NCI-H510A (cell line): ENCODE measurements around the gene CALN1.

Experiments
- DNase-seq: peaks from one replicate; lab custom pipeline; 2025; lab: John Stamatoyannopoulos, UW

Gene CALN1

DNA sequence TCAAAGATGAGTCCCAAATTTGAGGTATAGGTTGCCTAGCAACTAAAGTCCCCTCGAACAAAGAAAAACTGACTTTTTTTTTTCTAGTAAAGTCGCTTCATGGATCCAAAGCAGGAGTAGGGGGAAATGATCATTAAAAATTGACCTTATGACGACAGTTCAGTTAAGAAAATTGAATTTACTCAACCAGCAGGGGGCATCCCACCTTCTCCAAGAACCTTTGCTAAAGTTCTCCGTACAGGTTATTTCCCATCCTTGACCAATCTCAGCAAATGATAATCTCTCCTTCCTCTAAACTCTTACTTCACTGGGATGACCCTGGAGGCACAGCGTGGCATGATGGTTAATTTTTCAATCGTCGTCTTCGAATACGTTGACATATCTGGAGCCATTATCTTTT is 228.3 kb downstream of the CALN1 start:
- no peak for DNase-seq

DNA sequence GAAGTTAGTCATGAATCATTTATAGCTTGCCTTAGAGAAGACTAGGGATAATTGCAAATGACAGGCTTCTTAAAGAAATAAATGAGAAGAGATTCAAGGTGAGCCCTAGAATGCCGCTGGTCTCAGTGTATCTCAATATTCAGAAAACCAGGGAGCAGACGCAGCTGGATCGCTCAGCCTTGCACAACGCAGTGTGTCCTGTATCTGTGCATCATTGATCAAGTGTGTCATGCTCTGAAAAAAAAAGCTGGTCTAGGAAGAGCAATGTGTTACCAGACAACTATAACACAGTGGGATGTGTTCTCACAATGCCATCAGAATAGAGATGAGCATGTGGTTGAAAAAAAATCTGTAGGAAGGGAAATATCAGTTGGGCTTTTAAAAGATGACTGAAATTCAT is 230.1 kb downstream of the CALN1 start:
- no peak for DNase-seq

DNA sequence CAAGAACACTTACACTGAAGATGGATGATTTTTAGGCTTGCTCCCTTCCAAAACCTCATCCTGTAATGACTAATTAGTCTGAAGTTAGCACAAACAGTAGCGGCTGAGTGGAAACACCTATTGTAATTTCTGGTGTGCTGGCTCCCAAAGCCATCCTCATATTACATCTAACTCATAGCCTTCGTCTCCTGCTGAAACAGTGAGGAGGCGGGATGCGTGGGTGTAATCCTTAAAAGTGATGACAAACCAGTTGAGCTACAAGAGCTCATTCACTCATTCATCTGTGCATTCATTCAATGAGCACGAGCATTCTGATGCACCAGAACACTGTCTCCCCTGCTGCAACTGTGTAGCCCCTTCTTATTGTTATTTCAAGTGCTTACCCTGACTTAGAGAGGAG is 235.3 kb downstream of the CALN1 start:
- DNase-seq = no peak

DNA sequence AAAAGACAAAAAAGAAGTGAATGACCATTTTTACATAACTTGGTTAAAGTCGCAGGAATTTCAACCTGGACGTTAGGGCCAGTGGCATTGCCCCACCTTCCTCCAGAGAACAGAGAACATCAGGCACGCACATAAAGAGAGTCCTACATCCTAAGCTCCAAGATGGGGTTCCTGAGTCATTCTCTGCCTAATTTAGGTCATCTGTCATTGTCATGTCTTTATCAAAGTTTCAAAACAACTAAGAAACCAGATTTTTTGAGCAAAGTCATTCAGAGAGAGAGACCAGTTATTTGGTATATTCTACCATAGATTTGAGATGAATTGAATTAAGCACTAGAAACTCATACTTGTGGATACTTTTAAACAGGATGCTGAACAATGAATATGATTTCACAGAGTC is 241.7 kb downstream of the CALN1 start:
- no peak for DNase-seq

DNA sequence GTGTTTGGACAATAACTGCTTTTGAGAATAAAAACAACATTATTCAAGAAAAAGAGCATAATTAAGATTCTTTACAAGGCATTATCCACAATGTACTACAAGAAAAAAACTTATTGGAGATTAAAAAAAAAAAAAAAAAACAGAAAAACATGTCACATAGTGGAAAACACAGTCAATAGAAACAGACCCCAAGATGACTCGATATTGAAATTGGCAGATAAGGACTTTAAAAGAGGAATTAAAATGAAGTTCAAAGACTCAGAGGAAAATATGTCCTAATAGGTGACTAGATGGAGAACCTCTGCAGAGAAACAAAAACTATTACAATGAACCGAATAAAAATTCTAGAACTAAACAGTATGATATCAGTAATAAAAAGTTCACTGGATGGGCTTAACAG is 248.9 kb downstream of the CALN1 start:
- no peak for DNase-seq

DNA sequence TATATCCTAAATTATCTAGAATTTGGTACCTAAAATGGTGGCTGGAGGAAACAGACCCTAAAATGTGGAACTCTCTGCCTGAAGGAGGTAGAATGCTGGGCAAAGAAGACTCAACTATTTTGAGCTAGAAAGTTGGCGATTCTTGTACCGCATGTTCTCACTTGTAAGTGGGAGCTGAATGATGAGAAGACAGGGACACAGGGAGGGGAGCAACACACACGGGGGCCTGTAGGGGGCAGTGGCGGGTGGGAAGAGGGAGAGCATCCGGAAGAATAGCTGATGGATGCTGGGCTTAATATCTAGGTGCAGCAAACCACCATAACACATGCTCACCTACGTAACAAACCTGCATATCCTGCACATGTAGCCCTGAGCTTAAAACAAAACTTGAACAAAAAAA is 250.6 kb downstream of the CALN1 start:
- no peak for DNase-seq

DNA sequence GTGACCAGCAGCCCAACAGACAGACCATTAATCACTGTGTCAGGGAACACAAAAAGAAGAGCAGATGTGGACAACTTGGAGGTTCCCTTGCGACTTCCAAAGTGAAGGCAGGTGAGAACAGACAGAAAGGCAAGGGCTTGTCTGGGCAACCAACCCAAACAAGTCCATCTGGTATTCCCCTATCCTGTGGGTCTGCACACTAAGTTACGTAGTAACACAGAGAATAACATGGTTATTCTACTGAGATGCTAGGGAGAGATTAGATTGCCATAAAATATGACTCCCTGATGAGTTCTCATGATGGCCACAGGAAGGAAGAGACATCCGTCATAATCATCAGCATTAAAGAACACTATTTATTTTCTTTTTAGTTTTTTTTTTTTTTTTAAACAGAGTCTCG is 252.2 kb downstream of the CALN1 start:
- no peak for DNase-seq

DNA sequence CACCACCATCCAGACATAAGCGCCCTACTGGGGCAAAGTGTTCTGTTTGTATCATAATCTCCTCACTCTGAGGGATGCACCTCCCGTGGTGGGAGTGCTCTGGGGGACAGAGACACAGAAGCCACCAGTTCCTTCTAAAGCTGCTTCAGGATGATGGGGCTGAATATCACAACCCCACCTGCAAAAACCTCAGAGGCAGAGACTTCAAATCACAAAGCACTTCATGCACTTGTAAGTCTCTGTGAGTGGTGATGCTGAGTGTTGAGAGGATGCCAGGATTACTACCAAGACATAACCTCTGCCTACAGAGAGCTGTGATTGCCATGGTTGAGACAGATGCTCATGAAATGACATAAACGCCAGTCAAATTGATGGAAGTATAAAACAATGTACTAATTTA is 255.5 kb downstream of the CALN1 start:
- DNase-seq = no peak

DNA sequence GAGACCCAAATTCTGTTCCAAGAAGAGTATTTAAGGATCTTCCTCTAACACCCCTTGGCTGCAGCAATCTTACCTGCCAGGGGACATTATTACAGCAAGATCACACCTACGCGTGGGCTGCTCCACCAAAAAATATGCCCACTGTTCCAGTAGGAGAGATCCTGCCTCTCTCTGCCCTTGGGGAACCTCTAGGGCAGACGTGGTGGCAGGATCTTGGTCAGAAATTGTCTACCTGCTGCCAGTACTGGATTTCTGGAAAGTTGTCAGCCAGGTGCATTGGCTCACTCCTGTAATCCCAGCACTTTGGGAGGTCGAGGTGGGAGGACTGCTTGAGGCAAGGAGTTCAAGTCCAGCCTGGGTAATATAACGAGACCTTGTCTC is 259.0 kb downstream of the CALN1 start:
- no peak for DNase-seq

DNA sequence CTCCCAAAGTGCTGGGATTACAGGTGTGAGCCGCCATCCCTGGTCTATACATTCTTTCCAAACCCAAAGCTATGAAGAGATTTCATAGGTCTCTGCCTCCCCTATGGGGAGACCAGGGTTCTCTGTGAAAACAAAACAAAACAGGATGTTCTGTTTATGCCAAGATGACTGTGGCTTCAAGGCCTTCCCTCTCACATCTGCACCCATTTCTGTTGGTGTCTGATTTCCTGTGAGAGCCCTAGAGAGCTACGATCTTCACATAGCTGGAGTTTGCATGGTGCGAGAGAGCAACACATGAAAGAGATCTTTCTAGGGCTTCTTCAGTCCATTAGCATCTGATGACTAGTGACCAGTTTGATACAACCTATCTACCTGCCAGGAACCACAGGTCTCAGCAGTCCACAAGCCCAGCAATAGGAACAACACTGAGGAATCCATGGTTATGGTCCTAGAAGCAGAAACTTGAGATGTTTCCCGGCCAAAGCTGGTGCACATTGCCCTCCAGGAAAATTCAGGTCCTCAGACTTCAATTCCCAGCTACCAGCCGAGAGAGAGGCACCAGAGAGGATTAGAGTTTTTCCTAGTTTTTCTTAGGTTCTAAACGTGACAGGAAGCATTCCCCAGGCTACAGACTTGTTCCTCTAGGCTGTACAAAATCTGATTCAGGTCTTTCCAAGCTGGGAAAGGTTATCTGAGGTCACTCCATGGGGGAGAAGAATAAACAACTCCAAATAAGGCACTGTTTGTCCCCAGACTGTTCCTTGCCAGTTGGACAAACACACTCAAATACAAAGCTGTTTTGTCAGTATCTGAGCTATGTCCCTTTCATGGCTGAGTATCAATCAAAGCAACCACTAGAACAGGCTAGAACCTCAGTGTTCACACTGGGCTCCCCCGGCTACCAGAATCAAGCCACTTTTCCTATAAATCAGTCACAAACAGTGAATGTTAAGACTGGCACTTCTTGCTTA is 259.7 kb downstream of the CALN1 start:
- no peak for DNase-seq

DNA sequence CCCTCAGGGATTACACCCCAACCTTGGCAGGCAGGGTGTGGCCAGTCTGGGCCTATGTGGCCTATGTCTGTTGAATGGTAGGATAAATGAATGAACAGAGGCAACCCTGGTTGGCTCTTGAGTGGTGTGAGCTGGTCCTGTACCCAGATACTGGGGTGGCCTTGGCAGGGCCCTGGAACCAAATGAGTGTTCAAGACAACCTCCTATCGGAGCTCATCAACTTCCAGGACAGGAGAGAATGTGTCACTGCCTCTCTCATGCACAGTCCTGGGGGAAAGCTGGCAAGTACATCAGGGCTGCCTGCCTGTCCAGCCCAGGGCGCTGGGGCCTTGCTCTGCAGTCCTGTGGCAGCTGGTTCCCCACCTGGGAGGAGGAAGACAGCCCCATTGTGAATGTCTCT is 271.6 kb downstream of the CALN1 start:
- DNase-seq = no peak

DNA sequence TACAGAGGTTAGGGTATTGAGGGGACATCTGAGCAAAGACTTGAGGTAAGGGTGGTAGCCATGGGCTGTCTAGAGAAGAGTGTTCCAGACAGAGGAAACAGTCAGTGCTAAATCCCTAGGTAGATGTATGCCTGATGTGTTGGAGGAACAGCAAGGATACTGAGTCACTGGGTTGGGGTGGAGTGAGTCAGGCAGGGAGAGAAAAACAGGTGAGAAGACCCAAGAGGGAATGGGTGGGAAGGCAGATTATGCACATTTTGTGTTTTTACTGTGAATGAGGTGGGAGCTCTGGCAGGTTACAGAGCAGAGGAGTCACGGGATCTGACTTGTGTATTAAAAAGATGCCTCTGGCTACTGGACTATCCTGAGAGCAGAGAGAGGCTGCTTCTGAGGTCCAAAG is 285.0 kb downstream of the CALN1 start:
- no peak for DNase-seq

DNA sequence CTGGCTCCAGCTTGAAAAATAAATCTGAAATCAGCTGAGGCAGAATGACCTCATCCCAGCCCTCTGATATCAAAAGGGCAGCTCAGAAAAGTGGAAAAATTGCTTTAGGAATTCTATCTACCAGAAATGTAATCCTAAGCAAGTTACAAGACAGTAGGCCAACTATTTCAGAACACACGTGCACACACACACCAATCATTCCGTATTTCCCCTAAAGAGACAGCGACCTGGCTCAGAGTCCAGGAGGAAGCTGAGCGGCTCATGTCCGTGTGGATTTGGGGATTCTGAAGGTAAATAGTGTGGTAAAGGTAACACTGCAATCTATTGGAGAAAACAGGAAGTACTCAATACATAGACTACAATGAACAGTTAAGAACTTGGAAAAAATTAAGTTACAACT is 288.2 kb downstream of the CALN1 start:
- DNase-seq = no peak

DNA sequence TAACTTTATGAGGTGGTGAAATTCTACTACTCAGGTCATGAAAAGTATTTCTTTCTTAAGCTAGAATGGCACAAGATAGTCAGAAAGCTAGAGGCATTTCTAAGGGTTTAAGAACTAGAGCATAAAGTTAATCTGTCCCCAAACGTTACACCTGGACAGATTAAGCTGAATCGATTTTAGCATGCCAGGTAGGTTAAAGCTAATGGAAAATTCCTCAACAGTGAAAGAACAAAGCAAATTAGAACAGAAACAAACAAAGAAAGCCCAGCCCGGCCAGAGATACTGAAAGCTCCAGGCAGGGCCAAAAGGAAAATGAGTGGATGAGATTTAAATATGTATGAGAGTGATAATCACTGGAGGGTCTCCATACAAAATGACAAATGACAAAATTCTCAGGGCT is 293.8 kb downstream of the CALN1 start:
- no peak for DNase-seq

DNA sequence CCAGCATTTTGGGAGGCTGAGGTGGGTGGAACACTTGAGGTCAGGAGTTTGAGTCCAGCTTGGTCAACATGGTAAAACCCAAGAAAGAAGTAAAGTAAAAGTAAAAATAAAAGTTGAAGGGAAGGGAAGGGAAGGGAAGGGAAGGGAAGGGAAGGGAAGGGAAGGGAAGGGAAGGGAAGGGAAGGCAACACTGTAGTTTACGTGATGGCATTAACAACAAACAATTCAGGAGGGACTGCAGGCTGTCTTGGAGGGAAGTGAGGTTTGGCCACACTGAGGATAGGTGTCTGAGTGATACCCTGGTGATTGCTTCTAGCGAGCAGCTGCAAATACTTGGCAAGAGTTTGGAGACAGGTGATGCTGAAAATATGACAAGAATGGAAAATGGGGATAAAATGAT is 298.0 kb downstream of the CALN1 start:
- no peak for DNase-seq

DNA sequence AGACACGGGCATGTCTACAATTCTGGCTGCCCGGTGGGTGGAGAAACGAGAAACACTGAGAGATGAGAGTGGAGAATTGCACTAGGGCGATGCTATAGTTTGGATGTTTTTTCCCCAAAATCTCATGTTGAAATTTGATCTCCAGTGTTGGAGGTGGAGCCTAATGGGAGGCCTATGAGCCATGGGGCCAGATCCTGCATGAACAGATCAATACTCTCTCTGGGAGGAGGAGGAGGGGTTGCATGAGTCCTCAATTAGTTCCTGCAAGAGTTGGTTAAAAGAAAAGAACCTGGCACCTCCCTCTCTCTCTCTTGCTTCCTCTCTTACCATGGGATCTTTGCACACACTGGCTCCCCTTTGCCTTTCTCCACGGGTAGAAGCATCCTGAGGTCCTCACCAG is 299.1 kb downstream of the CALN1 start:
- DNase-seq = no peak

DNA sequence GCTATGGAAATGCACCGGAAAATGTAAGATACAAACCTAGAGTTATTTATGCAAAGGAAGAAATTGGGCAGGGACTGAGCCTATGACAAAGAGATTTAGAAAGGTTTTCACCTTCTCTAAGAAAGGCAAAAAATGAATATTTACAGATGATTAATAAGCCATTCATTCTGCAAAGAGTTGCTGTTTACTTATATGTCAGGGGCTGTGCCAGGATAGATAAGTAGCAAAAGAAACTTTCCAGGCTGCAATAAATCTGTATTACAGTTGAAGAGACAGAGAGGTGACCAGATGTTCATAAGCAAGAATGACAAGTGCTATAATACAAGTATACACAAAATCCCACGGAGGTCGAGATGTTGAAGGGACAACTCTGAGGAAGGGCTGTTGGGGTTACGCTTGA is 299.6 kb downstream of the CALN1 start:
- DNase-seq = no peak

DNA sequence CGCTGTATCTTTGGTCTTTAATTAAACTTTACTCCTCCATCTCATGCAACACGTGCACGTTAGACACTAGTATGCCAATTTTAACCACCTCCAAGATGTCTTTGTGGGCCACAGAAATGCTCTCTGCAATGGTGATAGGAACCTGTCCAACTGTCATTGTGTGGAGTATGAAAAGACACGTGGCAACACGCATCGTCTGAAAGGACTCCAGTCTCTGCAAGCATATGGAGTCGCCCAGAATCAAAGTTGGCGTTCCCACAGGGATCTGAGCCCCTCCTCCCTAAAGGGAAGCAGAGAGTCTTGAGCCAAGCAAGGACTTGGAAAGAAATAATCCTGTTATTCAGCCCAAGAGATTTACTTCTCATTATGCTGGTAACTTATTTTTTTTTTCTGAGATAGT is 301.1 kb downstream of the CALN1 start:
- DNase-seq = no peak

DNA sequence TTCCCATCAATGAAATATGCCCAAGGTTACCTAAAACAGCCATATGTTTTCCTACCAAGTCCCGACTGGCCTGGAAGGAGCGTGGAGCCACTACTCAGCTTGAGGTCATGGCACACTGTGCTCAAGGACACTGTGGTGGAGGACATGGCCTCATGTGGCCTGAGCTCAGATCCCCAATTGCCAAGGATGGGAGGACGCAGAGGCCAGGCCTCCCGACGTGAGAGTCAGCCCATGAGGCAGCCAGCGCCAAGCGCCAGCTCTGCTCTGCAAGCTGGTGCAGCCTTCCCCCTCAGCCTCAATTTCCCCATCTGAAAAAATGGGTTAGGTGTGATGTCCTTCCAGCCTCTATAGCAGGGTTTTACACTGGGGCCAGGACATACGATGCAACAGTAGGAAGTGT is 302.6 kb downstream of the CALN1 start:
- DNase-seq = no peak

DNA sequence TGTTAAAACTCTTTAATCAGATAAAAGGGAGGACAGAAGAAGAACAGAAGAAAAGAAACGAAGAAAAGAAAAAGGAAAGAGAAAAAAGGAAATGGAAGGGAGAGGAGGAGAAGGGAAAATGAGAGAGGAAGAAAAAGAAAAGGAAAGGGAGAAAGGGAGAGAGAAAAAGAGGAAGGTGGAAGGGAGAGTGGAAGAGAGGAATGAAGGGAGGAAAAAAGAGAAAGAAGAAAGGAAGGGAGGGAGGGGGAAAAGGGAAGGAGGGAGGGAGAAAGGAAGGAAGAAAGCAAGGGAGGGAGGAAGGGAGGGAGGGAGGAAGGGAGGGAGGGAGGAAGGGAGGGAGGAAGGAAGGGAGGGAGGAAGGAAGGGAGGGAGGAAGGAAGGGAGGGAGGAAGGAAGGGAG is 305.7 kb downstream of the CALN1 start:
- no peak for DNase-seq

DNA sequence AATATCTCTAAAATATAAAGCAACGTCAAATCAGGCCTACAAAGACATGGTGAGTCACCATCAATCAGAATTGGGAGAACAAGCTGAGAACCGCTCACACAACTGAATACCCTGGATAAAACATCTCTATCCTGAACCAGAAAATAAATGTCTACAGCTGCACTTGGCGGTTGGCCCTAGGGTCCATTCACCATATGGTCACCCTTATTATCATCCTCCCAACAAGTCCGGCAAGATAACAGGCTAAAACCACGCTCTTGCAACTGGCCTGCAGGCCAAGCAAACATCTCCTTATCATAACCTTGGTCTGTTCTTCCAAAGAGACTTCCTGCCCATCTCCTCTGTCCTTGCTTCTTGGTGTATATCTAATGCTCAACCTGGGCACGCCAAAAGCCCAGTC is 310.7 kb downstream of the CALN1 start:
- no peak for DNase-seq

DNA sequence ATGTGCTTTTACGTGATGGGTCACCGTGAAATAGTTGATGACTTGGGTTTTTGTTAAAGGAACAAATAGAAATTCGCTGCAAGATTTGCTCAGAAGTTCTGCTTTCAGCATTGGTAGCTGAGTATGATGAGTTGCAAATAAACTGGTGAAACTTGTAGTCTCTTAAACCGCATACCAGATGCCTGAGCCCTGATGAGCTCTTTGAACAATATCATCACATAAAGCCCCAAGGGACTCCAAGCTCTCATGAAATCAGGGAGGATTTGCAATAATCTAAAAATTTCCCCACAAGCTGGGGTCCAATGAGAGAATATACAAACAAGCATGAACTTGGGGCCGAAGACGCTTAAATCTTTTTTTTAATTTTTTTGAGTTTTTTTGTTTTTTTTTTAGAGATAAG is 312.4 kb downstream of the CALN1 start:
- DNase-seq = no peak

DNA sequence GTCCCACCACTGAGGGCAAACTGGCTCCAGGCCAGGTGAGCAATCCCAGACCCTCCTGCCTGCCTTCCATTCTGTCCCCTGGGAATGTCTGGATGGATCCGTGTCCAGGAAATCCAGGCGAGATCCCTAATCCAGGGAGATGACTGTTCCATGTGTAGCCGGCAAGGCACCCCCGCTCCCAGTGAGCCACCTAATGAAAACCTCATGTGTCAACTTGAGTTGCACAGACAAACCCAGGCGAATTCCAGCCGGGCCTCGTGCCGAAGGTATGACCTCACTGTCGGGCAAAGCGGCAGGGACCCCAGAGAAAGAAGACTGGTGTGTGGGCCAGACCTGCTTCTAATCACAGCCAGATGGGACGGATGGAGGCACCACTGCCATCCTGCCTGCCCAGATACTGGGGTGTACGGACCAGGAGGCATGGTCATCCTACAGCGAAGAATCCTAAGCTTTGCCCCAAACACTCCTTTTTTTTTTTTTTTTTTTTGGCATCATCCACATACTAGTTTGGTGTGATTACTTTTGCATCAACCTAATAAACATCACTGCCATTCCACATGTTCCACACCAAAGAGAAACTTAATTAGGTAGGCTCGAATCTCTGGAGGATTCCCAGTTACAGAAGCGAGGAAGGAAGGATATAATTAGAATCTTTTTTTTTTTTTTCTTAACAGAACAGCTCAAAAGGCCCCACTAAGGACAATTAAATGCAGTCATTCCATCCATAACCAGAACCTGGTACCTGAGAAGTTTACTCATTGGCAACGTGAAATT is 313.1 kb downstream of the CALN1 start:
- no peak for DNase-seq
